Glutamatergic neuron (in vitro differentiated cells): ENCODE measurements around the gene ACAP3. TPM values are rescaled to one million over a fixed set of nuclear protein-coding genes. Genes with fewer than 3 reads are reported as not detected.
A peak's percentile ranks its signal among the peaks of the same experiment; 100 is the strongest.

Experiments
- DNase-seq: peaks from one replicate; pipeline ENCODE4 v3.0.0; 2022
- H3K27ac Mint-ChIP-seq: one replicate; pipeline ENCODE4 v1.8.0; 2020; ENCODE audit warnings: mild to moderate bottlenecking, mixed read lengths, inconsistent platforms; ENCODE audit not compliant: unreplicated experiment
- H3K27me3 Mint-ChIP-seq: one replicate; pipeline ENCODE4 v1.8.0; 2020; ENCODE audit warnings: mild to moderate bottlenecking, moderate library complexity, mixed read lengths, inconsistent platforms; ENCODE audit not compliant: unreplicated experiment
- H3K36me3 Mint-ChIP-seq: one replicate; pipeline ENCODE4 v1.8.0; 2020; ENCODE audit warnings: mild to moderate bottlenecking, mixed read lengths, inconsistent platforms; ENCODE audit not compliant: unreplicated experiment
- H3K4me1 Mint-ChIP-seq: one replicate; pipeline ENCODE4 v1.8.0; 2020; ENCODE audit warnings: mild to moderate bottlenecking, low read depth, mixed read lengths, inconsistent platforms; ENCODE audit not compliant: unreplicated experiment
- H3K4me3 Mint-ChIP-seq: one replicate; pipeline ENCODE4 v1.8.0; 2020; ENCODE audit warnings: mild to moderate bottlenecking, mixed read lengths, inconsistent platforms; ENCODE audit not compliant: unreplicated experiment
- H3K9me3 Mint-ChIP-seq: one replicate; pipeline ENCODE4 v1.8.0; 2020; ENCODE audit warnings: mild to moderate bottlenecking, moderate library complexity, mixed read lengths, inconsistent platforms; ENCODE audit not compliant: unreplicated experiment
- CTCF ChIP-seq: fragments of 200-600 bp; sonication (generic); IDR thresholded peaks from one replicate; pipeline ENCODE4 v1.5.0; 2021; ENCODE audit not compliant: partially characterized antibody, unreplicated experiment
- total RNA-seq: library from RNA; stranded (reverse); fragmentation: NEBNext Ultra II Directional; extraction: Animal tissue kit (Norgen Biotek cat#: 25700); gene quantifications from one replicate; pipeline ENCODE4 v1.2.1, GENCODE V29; 2021; ENCODE audit not compliant: unreplicated experiment

Gene ACAP3
- total RNA-seq, 1 donor from 2014 or later = 1,099 TPM

- Mint-ChIP-seq H3K9me3 (peaks cover 15% of the 10 kb centered on the region), H3K27ac (no peak overlapping the region), H3K4me3 (no peak overlapping the region), H3K4me1 (peaks cover 5% of the 10 kb centered on the region), H3K27me3 (peaks cover 10% of the 10 kb centered on the region), H3K36me3 (no peaks in the 10 kb centered on the region)
- DNase-seq = no peak
- no peak for TF ChIP-seq CTCF
These were observed 24.5 kb upstream of the ACAP3 start for GRCh38 chr1:1332031-1332755.

- peak within 1 kb of the TSS; percentile 85 for H3K27ac Mint-ChIP-seq
- no peak within 1 kb of the TSS for H3K4me3 Mint-ChIP-seq
- H3K27me3 Mint-ChIP-seq = peaks cover 10% of the 10 kb centered on the region
These were observed 23.6 kb upstream of the ACAP3 start, which contains the start of gene TAS1R3 for GRCh38 chr1:1331068-1331965. Gene TAS1R3 (plus strand): TSS chr1:1331280. CDS start chr1:1331346, 66 bp downstream.

GRCh38 chr1:1330366-1331067 lies 22.8 kb upstream of the ACAP3 start:
- Mint-ChIP-seq H3K9me3 (peaks cover 15% of the 10 kb centered on the region), H3K27me3 (peaks cover 12% of the 10 kb centered on the region), H3K4me1 (peaks cover 5% of the 10 kb centered on the region), H3K36me3 (no peaks in the 10 kb centered on the region), H3K27ac (no peak overlapping the region), H3K4me3 (no peak overlapping the region)
- no peak for TF ChIP-seq CTCF
- DNase-seq = no peak

More at GRCh38 chr1:1331068-1331965, 23.6 kb upstream of the ACAP3 start, which contains the start of gene TAS1R3:
- TF ChIP-seq CTCF = no peak
- Mint-ChIP-seq H3K36me3 (no peaks in the 10 kb centered on the region), H3K4me1 (peaks cover 5% of the 10 kb centered on the region), H3K9me3 (peaks cover 15% of the 10 kb centered on the region)
- no peak for DNase-seq

- Mint-ChIP-seq H3K4me1 (peaks cover 5% of the 10 kb centered on the region), H3K36me3 (no peaks in the 10 kb centered on the region), H3K27me3 (peaks cover 12% of the 10 kb centered on the region), H3K4me3 (peak overlapping the region; percentile 73), H3K9me3 (peaks cover 15% of the 10 kb centered on the region), H3K27ac (peak overlapping the region; percentile 85)
- no peak for TF ChIP-seq CTCF
- DNase-seq = no peak
These were observed 21.8 kb upstream of the ACAP3 start for GRCh38 chr1:1329304-1330210.
